ENCODE data around the gene RASGRF1.

RASGRF1 gene

GRCh38 chr15:78925076-78925624 lies 165.4 kb downstream of the RASGRF1 start:
- Histone ChIP-seq H3K4me3 (replicated peaks; ENCODE audit: low read depth, low read length) (no peak overlapping the region), H3K27me3 (replicated peaks; ENCODE audit: control insufficient read depth, insufficient read depth, low read length) (no peaks in the 10 kb centered on the region), H3K36me3 (ENCODE audit: control insufficient read depth, insufficient read depth, low read length) (peaks cover 69% of the 10 kb centered on the region)
- no peak for DNase-seq (ENCODE audit: extremely low read depth, insufficient read length)
- TF ChIP-seq CTCF (IDR thresholded peaks at IDR 0.05; ENCODE audit: insufficient read depth, low read length, poor library complexity, severe bottlenecking): no peak

DNA sequence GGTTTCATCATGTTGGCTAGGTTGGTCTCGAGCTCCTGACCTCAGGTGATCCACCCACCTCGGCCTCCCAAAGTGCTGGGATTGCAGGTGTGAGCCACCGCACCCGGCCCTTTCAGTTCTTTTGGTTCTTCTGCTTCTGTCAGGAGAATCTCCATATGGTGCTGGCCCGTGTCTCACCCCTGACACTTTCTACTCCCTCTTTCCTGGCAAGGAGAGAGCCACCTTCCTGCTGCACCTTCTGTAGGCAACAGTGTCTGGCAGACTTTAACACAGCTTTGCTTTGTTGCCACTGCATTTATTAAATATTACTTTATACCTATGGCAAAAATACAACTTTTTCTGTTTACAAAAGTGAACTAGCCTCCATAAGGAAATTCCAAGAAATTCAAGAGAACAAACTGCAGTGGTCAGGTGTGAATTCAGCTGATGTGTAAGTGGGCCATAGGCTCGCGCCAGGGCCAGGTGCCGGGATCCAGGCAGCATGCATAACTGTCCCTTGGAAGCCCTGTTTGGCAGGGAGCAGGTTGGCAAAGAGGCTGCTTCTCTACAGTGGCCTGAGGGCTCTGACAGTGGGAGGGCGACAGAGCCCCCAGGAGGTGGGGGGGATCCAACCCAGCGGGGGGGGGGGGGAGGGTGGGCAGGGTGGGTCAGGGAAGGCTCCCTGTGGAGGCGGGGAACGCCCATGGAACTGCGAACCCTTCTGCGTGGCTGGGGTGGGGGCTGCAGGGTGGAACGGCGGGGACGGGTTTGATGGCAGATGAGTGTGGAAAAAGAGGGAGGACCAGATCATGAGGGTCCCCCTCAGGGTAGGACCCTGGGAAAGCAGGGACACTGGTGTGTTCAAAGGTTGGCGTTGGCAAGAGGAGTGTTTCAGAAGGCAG lies 166.9 kb downstream of the RASGRF1 start:
- Histone ChIP-seq H3K36me3 (ENCODE audit: control insufficient read depth, insufficient read depth, low read length) (peaks cover 60% of the 10 kb centered on the region), H3K27me3 (replicated peaks; ENCODE audit: control insufficient read depth, insufficient read depth, low read length) (no peaks in the 10 kb centered on the region), H3K4me3 (replicated peaks; ENCODE audit: low read depth, low read length) (no peak overlapping the region)
- no peak for TF ChIP-seq CTCF (IDR thresholded peaks at IDR 0.05; ENCODE audit: insufficient read depth, low read length, poor library complexity, severe bottlenecking)
- no peak for DNase-seq (ENCODE audit: extremely low read depth, insufficient read length)

GRCh38 chr15:78923015-78923414 lies 167.6 kb downstream of the RASGRF1 start:
- H3K36me3 ChIP-seq (ENCODE audit: control insufficient read depth, insufficient read depth, low read length): peaks cover 56% of the 10 kb centered on the region
- no peaks in the 10 kb centered on the region for H3K27me3 ChIP-seq (replicated peaks; ENCODE audit: control insufficient read depth, insufficient read depth, low read length)
- no peak for DNase-seq (ENCODE audit: extremely low read depth, insufficient read length)
- no peak for TF ChIP-seq CTCF (IDR thresholded peaks at IDR 0.05; ENCODE audit: insufficient read depth, low read length, poor library complexity, severe bottlenecking)
- H3K4me3 ChIP-seq (replicated peaks; ENCODE audit: low read depth, low read length): no peak overlapping the region

GRCh38 chr15:78922527-78922926 lies 168.1 kb downstream of the RASGRF1 start:
- DNase-seq (ENCODE audit: extremely low read depth, insufficient read length): no peak
- H3K4me3 ChIP-seq (replicated peaks; ENCODE audit: low read depth, low read length): no peak overlapping the region
- no peaks in the 10 kb centered on the region for H3K27me3 ChIP-seq (replicated peaks; ENCODE audit: control insufficient read depth, insufficient read depth, low read length)
- H3K36me3 ChIP-seq (ENCODE audit: control insufficient read depth, insufficient read depth, low read length): peaks cover 51% of the 10 kb centered on the region
- TF ChIP-seq CTCF (IDR thresholded peaks at IDR 0.05; ENCODE audit: insufficient read depth, low read length, poor library complexity, severe bottlenecking): no peak

DNA sequence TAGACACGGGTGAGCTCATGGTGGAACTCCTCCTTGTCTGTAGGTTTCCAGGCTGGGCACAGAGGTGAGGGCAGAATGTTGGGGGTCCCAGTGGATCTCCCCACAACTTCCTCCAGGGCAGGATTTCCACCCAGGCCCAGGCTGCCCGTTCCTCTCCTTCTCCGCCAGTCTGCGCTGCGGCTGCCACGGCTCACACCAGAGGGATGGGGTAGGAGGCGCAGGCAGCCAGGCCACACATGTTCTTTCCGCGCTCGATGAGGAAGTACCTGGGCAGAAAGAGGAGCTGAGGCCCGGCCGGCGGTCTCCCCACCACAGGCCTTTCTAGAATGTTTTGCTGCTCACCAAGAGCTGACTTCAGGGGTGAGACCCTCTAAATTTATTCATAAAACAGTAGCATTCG lies 168.6 kb downstream of the RASGRF1 start:
- H3K27me3 ChIP-seq (replicated peaks; ENCODE audit: control insufficient read depth, insufficient read depth, low read length): no peaks in the 10 kb centered on the region
- no peak overlapping the region for H3K4me3 ChIP-seq (replicated peaks; ENCODE audit: low read depth, low read length)
- H3K36me3 ChIP-seq (ENCODE audit: control insufficient read depth, insufficient read depth, low read length): peaks cover 45% of the 10 kb centered on the region
- no peak for DNase-seq (ENCODE audit: extremely low read depth, insufficient read length)
- TF ChIP-seq CTCF (IDR thresholded peaks at IDR 0.05; ENCODE audit: insufficient read depth, low read length, poor library complexity, severe bottlenecking): no peak
